ENCODE data around the gene GUCA1A.
"Not testable (repeated sequence)": the region's sequence is repeated elsewhere in the genome, so short reads cannot be mapped to it uniquely, and the experiment has no call there.

The GUCA1A gene

DNA sequence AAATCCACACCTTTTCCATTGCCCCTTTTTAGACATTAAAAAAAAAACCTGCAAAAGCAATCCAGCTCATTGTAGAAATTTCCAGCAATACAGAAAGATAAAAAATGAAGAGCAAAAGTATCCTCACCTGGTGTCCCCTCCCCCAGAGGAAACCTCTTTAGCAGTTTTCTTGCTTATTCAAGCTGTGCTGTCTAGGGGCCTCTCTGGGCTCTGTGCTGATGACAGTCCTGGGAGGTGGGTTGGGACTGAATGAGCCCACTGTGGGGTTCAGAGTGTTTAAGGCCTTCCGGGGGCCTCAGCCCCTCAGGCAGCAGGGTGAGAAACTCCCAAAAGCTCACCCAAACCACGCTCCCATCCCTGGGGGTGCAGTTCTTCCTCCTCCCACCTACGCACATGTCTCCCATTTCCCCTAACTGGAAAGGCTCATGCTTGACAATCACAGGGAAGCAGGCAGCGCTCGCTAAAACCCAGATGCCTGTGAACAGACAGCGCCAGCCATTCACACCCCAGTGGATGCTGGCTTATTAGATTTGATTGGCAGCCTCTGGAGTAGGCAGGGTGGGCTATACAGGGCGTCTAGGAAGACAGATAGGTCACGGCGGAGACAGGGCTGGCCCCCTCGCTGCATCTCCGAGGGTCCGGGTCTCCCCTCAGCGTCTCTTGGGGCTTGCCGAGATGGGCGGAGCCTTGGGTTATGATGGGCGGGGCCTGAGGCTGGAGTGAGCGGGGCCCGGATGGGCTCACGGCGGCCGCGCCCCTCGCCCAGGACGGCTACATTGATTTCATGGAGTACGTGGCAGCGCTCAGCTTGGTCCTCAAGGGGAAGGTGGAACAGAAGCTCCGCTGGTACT is 4.6 kb downstream of the GUCA1A start:
- no peak for DNase-seq (ENCODE audit: low spot score)

DNA sequence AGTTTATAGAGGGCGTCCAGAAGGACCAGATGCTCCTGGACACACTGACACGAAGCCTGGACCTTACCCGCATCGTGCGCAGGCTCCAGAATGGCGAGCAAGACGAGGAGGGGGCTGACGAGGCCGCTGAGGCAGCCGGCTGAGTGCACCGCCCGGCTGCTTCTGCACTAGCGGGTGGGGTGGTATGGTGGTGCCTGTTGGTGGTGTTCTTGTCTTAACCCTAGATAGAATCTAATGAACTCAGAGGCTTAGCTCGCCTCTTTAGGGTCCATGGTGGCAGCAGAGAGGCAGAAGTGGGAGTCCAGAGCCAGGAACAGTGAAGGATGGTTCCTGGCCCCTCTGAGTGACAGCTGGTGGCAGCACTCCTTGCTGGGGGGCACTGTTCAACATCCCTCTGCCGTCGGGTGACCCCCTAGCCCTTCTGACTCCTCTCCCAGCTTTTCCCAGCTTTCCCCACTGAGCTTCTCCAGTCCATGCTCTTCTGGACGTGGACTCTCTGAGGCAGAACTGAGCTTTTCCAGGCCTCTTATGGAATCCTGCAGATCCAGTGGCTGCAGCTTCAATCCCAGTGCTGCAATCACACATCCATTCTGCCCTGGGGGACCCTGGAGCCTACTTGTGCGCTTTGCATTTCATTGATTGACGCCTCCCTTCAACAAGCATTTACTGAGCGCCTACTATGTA is 6.2 kb downstream of the GUCA1A start:
- DNase-seq (ENCODE audit: low spot score): no peak

DNA sequence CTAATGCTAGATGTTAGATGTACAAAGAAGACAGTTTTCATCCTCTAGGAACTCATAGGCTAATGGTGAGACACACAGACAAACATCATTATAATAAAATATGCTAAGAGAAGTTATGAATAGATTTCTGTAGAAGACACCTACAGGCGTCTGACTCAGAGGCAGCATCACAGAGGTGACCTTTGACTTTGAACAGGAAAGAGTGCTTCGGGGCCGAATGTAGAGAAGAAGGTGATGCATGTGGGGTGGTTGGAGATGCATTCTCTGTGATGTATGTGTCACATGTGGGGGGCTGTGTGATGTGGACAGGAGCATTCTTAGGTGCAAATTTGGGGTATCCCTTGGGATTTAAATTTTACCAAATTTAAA is 6.8 kb downstream of the GUCA1A start:
- DNase-seq (ENCODE audit: low spot score): no peak

DNA sequence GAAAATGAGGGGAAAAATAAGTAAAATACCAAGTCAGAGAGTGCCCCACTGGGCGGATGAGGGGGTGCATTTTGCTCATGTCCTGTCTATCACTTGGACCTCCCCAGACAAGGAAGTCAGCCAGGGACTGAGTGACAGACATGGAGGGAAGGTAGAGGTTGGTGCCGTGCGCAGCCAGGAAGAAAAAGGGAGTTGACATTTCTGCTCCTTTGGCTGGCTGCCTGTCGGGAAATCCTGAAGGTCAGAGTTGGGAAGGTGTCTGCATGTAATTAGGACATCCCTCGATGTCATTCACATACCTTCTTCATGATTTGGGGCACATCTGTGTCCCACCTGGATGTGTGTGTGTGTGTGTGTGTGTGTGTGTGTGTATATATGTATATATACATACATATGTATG is 8.9 kb downstream of the GUCA1A start:
- no peak for DNase-seq (ENCODE audit: low spot score)

DNA sequence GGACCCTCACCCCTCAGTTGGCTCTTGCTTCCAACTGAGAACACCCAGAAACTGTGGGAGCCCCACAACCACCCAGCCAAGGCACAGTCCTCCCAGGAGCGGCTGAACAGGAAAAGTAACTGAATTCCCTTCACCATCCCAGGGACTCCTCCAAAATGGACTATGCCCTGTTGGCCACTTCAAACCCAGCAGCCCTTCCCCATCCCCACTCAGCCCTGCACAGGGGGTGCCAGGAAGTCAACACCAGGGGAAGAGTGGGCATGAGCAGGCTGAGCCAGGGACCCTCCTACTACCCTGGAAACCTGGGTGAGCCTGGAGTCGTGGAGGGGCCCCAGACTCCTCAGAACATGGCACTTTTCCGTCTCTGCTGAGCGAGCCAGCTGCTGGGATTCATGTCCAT is 11.3 kb downstream of the GUCA1A start:
- no peak for DNase-seq (ENCODE audit: low spot score)

DNA sequence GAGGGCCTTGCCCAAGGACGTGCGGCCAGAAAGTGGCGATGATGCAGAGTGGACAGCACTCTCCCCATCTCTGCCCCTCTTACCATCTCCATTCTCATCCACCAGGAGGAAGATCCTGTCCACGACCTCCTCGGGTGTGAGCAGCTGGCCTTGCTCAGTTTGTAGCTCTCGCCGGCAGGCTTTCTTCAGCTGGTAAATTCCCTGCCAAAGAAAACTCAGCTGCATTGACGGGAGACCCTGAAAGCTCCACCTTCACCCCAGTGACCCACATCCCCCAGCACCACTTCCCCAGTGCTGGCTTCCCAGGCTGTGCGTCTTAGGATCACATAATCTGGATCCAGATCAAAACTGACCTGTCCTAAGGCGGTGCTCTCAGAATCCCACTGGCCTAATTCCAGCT is 12.4 kb downstream of the GUCA1A start:
- DNase-seq (ENCODE audit: low spot score): no peak

DNA sequence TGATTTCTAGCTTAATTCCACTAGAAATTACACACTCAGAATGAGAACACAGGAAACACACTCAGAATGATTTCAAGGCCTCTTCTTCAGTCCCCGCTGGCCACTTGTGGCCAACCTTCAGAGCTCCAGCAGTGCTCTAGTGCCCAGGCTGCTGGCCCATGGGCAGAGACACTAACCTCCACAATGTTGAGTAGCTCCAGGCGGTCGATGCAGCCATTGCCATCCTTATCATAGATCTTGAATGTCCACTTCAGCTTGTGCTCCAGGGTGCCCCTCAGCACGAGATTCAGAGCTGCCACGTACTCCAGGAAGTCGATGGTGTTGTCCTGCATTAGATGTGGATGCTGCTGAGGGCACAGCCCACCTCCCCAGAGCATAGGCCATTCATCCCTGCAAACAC is 15.2 kb downstream of the GUCA1A start:
- DNase-seq (ENCODE audit: low spot score): no peak

DNA sequence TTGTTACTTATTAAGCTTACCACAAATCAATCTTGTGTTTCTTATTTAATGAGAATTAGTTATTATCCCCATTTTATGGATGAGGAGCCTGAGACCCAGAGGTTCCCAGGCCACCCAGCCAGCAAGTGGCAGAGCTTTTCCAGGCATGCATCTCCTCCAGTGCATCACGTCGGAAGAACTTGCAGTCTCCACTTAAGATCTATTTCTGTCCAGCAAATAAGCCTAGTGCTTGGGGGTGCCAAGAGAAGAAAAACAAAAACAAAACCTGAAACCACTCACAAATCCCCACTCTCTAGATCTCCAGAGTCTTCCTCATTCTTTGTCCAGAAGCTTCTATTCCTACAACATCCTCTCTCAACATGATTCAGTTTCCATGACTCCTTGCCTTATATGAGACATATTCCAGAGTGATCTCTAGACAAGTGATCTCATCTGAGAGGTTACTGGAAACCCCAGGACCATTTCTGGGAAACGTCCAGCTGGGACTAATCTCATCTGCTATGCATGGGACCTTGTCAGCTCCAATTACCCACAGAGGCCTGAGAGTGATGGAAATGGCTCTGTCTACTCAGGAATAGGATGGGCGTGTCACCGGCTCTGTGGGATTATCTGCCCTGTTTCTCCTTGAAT is 17.5 kb downstream of the GUCA1A start:
- no peak for DNase-seq (ENCODE audit: low spot score)

DNA sequence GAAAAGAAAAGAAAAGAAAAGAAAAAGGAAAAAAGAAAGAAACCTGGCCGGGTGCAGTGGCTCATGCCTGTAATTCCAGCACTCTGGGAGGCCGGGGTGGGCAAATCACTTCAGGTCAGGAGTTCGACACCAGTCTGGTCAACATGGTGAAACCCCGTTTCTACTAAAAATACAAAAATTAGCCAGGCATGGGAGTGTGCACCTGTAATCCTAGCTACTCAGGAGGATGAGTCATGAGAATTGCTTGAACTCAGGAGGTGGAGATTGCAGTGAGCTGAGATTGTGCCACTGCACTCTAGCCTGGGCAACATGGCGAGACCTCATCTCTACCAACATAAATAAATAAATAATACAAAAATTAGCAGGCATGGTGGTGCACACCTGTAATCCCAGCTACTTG is 19.2 kb downstream of the GUCA1A start:
- DNase-seq (ENCODE audit: low spot score): not testable (repeated sequence)

DNA sequence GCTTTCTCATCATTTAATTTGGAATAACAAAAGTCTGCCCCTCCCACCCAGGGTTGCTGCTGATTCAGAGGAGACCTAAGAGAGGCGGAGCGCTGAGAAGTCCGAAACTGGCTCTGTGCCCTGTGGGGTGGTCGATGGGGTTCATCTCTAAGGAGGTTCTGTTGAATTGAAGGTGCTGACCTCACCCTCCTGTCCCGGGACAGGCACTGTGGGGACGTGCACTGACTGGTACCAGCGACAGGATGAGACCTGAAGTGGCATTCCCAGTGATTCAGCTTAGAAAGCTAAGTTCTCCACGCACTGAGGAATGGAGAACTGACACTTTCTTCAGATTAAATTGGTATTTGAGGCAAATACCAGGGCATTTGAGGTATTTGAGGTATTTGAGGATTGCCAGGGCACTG is 20.3 kb downstream of the GUCA1A start:
- no peak for DNase-seq (ENCODE audit: low spot score)

DNA sequence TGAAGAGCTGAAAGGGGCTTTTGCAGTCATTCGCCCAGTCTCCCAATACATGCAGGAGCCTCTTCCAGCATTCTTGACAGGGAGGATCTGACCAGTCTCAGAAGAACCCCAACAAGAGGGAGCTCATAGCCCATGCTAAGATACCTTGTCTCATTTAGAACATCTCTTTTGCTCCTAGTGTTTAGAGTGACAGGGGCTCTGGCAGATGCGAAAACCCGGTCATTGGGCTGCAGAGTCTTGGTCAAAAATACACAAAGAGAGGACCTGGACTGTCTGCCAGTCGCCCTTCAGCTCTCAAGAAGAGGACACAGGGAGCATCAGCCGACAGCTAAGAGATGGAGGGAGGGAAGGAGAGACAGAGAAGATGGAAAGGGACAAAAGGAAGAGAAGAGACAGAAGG is 20.9 kb downstream of the GUCA1A start:
- no peak for DNase-seq (ENCODE audit: low spot score)

DNA sequence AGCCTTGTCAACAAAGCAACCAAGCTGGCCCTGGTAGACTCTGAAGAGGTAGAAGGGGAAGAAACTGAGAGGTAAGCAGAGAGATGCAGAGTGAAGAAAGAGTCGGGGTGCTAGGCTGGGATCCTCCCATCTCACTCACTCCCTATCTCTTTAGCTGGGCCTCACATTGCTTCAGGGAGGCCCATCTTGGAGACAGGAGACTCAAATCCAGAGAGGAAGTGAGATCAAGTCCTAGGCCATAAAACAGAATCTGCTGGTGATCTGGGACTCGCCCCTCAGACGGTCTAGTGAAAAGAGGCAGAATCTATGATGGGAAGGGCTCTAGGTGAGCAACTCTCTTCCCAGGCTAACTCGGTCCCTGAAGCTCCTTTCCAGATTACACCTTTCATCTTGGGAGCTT is 22.3 kb downstream of the GUCA1A start:
- DNase-seq (ENCODE audit: low spot score): no peak

DNA sequence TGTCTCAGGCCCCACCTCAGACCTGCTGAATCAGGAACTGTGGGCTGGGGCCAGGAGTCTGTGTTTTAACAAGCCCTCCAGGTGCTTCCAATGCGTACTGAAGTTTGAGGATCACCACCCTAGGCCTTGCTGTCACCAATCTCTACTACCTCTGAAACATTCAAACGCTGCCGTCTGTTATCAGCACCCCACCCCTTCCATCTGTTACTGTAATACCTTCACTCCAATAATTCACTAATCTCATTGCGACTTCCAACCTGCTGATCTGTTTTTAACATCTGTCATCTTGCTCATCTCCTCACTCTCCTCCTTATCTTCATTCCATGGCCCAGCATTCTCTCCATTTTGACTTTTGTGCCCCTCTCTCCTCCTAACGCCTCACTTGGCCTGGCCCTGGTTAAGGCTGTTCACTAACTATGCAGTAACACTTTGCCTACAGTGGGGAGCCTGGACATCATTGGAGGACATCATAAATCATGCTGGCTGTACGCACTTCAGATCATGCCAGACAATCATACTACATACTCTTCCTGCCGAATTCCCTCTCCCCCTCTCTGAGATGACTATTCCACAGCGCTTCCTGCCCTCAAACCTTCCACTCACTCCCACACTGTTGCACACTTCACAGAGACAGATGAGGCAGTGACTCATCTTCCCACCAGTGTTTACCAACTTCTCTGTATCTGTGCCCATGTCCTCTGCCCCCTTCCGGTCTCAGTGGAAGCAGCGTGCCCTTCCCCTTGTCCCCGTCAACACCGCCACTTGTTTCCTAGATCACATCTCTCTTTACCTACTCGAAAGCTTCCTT is 24.6 kb downstream of the GUCA1A start:
- DNase-seq (ENCODE audit: low spot score): peak; percentile 83

DNA sequence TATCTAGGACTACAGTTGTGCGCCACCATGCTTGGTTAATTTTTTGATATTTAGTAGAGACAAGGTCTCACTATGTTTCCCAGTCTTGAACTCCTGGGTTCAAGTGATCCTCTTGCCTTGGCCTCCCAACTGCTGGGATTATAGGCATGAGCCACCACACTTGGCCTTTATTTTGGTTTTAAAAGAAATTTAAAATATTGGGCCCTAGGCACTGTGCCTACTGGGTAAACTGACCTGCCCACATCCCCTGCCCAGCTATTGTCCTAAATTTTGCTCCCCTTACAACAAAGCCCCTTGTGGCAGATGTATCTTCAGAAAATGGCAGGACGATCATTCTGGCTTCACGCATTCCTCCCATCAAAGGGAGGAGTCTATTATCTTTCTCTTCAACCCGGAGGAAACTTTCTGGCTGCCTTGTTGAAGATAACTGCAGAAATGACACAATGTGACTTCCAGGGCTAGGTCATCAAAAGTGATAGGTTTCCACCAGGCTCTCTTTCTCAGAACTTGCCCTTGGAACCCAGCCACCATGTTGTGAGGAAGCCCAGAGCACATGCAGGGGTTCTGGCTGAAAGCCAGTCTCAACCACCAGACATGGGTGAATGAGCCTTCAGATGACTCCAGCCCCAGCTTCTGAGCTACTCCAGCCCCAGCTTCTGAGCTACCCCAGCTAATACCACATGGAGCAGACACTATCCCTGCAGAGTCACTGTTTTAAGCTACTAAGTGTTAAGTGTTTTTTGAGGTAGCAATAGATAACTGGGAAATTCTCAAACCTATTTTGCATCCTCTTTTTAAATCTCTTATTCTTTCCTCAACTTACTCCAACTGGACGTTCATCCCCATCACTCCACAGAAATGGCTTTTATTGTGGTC is 26.2 kb downstream of the GUCA1A start:
- DNase-seq (ENCODE audit: low spot score): no peak

DNA sequence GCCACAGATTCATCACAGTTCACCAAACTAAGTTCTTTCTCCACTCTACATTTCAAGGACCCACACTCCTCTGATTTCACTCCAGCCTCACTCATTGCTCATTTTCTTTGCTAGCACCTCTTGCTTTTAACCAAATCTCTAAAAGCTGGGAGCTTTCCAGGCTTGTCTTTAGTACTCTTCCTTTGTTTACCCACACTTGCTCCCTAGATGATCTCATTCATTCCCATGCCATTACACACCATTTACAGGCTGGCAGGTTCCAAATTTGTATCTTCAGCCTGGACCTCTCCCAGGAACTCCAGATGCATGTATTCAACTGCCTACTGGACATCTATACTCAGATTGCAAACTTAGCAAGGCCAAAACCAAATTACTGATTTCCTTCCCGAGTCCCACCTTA is 26.9 kb downstream of the GUCA1A start:
- DNase-seq (ENCODE audit: low spot score): no peak

DNA sequence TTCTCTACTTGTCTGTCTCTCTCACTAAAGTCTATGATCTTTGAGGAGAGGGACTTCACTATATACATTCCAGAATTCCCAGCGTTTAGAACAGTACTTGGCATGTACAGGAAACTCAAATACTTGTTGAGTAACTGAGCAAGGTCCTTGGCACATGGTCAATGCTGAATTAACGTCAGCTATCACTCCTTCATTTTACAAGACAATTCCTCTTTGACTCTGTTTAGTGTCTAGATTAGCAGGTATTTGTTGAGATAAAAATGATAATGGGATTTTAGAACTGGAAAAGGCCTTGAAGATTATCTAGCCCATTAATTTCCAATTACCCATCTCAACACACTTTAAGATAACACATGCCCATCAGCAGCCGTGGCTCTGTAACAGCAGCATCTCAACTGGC is 28.2 kb downstream of the GUCA1A start:
- DNase-seq (ENCODE audit: low spot score): no peak

DNA sequence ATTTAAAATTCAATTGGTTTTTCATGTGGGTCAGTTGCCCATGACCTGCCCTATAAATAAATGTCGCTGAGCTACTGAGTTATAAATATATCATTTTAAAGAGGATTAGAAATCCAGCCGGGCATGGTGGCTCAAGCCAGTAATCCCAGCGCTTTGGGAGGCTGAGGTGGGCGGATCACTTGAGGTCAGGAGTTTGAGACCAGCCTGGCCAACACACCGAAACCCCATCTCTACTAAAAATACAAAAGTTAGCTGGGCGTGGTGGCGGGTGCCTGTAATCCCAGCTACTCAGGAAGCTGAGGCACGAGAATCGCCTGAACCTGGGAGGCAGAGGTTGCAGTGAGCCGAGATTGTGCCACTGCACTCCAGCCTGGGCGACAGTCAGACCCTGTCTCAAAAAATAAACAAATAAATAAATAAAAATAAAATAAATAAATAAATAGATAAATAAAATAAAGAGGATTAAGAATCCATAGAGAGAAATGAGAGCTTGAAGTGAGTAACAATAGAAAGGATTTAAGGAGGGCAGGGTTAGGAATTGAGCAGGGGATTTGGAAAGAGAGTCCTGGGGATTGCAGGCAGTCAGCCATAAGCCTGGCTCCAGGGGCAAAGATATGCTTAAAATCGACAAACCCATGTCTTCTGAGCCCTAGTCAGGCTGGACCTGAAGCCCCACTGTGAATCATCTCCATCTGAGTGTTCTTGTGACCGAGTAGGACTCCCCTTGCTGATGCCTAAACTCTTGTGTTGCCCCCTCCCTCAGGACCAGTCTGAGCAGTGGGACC is 29.2 kb downstream of the GUCA1A start:
- DNase-seq (ENCODE audit: low spot score): not testable (repeated sequence)

DNA sequence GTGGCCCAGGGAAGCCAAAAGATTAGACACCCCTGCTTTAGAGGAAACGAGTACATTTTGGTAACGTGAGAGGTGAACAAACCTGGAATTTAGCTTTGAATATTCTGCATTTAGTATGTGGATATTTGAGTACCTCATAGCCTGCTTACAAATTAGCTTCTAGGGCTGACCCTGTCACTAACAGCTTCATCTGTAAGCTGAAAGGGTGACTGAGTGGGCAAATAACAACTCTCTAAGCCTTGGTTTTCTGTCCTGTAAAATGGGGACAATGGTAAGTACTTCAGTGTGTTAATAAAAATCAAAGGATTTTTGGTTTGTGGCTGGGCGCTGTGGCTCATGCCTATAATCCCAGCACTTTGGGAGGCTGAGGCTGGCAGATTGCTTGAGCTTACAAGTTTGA is 30.0 kb downstream of the GUCA1A start:
- no peak for DNase-seq (ENCODE audit: low spot score)

DNA sequence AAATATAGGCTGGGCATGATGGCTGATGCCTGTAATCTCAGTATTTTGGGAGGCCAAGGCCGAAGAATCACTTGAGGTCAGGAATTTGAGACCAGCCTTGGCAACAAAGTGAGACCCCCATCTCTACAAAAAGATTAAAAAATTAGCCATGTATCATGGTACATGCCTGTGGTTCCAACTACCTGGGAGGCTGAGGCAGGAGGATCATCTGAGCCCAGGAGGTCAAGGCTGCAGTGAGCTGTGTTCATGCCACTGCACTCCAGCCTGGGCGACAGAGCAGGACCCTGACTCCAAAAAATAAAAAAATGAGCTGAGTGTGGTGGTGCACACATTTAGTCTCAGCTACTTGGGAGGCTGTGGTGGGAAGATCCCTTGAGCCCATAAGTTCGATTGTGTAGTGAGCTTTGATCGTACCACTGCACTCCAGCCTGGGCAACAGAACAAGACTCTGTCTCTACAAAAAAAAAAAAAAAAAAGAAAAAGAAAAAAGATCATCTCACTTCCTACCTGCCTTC is 31.7 kb downstream of the GUCA1A start:
- no peak for DNase-seq (ENCODE audit: low spot score)

DNA sequence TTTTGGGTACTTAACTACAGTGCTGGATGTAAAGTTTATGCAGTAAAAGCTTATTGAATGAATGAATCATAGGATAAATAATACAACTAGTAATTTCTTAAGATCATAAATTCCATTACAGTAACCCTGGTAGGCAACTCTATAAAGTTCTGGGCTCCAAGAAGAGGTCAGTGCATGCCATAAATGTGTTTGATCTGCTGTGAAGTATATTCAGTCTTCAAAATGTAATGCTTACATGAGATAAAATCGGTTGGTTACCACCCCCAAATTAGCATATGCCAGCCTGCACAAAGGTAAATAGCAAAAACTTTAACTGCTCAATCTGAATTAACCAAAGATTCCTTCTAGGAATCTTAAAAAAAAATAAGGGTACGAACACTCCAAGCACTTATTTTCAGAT is 34.4 kb downstream of the GUCA1A start:
- DNase-seq (ENCODE audit: low spot score): not testable (repeated sequence)

All from SW480 (cell line).